Mesendoderm (in vitro differentiated cells): ENCODE data around the gene HEMK1.

Experiments
- DNase-seq: peaks from one replicate; pipeline ENCODE4 v3.0.0; 2013
- H2AK5ac ChIP-seq: 2 replicates; pipeline ENCODE4 v1.6.1; 2013; ENCODE audit warnings: low read length, inconsistent platforms
- H2BK120ac ChIP-seq: 2 replicates; pipeline ENCODE4 v1.6.1; 2013; ENCODE audit warnings: low read depth, mild to moderate bottlenecking, low read length, moderate library complexity, mixed read lengths
- H2BK15ac ChIP-seq: replicated peaks from 2 replicates; pipeline ENCODE4 v1.6.1; 2013; ENCODE audit warnings: low read depth, mild to moderate bottlenecking, moderate library complexity
- H2BK5ac ChIP-seq: 2 replicates; pipeline ENCODE4 v1.6.1; 2013; ENCODE audit warnings: low read length, inconsistent platforms
- H3K18ac ChIP-seq: 2 replicates; pipeline ENCODE4 v1.6.1; 2013; ENCODE audit warnings: mild to moderate bottlenecking, low read length, mixed read lengths
- H3K23ac ChIP-seq: one replicate; pipeline ENCODE4 v1.6.1; 2013; ENCODE audit warnings: low read length
- H3K27ac ChIP-seq: 2 replicates; pipeline ENCODE4 v1.5.1; 2013; ENCODE audit warnings: low read depth, mild to moderate bottlenecking, inconsistent platforms, low read length, moderate library complexity
- H3K27me3 ChIP-seq: 2 replicates; pipeline ENCODE4 v1.6.1; 2013; ENCODE audit warnings: low read length, control low read depth, mild to moderate bottlenecking, inconsistent platforms; ENCODE audit not compliant: insufficient read depth, poor library complexity
- H3K36me3 ChIP-seq: 2 replicates; pipeline ENCODE4 v1.6.1; 2013; ENCODE audit warnings: low read length, inconsistent platforms; ENCODE audit not compliant: control insufficient read depth, insufficient read depth
- H3K4ac ChIP-seq: one replicate; pipeline ENCODE4 v1.6.1; 2013; ENCODE audit warnings: low read depth, mild to moderate bottlenecking, low read length, moderate library complexity
- H3K4me1 ChIP-seq: 2 replicates; pipeline ENCODE4 v1.6.1; 2013; ENCODE audit warnings: low read depth, low read length, inconsistent platforms; ENCODE audit not compliant: control insufficient read depth
- H3K4me2 ChIP-seq: 2 replicates; pipeline ENCODE4 v1.6.1; 2013; ENCODE audit warnings: low read length
- H3K4me3 ChIP-seq: 2 replicates; pipeline ENCODE4 v1.5.1; 2013; ENCODE audit warnings: mild to moderate bottlenecking, low read length
- H3K56ac ChIP-seq: one replicate; pipeline ENCODE4 v1.6.1; 2013; ENCODE audit warnings: low read length
- H3K79me1 ChIP-seq: 2 replicates; pipeline ENCODE4 v1.6.1; 2013; ENCODE audit warnings: low read length, inconsistent platforms
- H3K79me2 ChIP-seq: 2 replicates; pipeline ENCODE4 v1.6.1; 2013; ENCODE audit warnings: mild to moderate bottlenecking, low read length; ENCODE audit not compliant: control insufficient read depth, insufficient read depth
- H3K9ac ChIP-seq: 2 replicates; pipeline ENCODE4 v1.6.1; 2013; ENCODE audit warnings: low read length, inconsistent platforms
- H4K5ac ChIP-seq: one replicate; pipeline ENCODE4 v1.6.1; 2013; ENCODE audit warnings: low read length
- H4K8ac ChIP-seq: one replicate; pipeline ENCODE4 v1.6.1; 2013; ENCODE audit warnings: low read depth, mild to moderate bottlenecking, control low read depth, low read length, moderate library complexity
- WGBS: extraction: QIAGEN DNeasy Blood & Tissue Kit; methylation state at CpG from one replicate; pipeline ENCODE4 v1.1.7; 2013; ENCODE audit warnings: low lambda C conversion rate, missing lambda C conversion rate; ENCODE audit not compliant: insufficient coverage; ENCODE audit errors: extremely low coverage; 5-methylcytosine and 5-hydroxymethylcytosine counted together

HEMK1 gene

DNA sequence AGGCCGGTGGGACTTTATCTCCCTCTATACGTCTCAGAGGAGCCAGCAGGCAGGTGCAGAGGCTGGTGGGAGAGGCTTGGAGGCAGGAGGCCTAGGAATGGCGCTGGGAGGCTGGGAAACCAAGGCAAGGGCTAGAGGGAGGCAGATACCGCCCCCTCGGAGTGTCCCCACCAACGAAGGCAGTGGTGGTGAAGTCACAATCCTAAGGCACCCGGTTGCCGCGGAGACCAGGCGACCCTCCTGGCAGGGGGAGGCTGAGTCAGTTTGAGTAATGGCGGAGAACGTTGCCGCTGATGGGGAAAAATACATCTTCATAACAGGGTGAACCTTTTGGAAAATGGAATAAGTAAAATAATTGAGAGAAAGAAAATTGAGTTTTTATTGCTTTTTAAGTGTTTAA lies 36.0 kb upstream of the HEMK1 start:
- no peak overlapping the region for H3K23ac ChIP-seq
- H3K4ac ChIP-seq, result no peak overlapping the region
- H3K56ac ChIP-seq, result peak overlapping the region; percentile 53
- DNase-seq, result no peak
- no peak overlapping the region for H3K27ac ChIP-seq
- no peaks in the 10 kb centered on the region for H3K27me3 ChIP-seq
- no peak overlapping the region for H2BK120ac ChIP-seq
- no peak overlapping the region for H3K4me3 ChIP-seq
- H3K79me2 ChIP-seq, result no peaks in the 10 kb centered on the region
- WGBS, result no CpG with 5 or more reads among the region's 13 CpGs
- H2BK5ac ChIP-seq, result no peak overlapping the region
- H4K5ac ChIP-seq, result no peak overlapping the region
- no peak overlapping the region for H3K18ac ChIP-seq
- no peak overlapping the region for H2BK15ac ChIP-seq
- H3K79me1 ChIP-seq, result no peaks in the 10 kb centered on the region
- H3K36me3 ChIP-seq, result no peaks in the 10 kb centered on the region
- H2AK5ac ChIP-seq, result no peak overlapping the region
- no peak overlapping the region for H3K9ac ChIP-seq
- H3K4me1 ChIP-seq, result no peaks in the 10 kb centered on the region
- no peak overlapping the region for H4K8ac ChIP-seq
- no peak overlapping the region for H3K4me2 ChIP-seq

DNA sequence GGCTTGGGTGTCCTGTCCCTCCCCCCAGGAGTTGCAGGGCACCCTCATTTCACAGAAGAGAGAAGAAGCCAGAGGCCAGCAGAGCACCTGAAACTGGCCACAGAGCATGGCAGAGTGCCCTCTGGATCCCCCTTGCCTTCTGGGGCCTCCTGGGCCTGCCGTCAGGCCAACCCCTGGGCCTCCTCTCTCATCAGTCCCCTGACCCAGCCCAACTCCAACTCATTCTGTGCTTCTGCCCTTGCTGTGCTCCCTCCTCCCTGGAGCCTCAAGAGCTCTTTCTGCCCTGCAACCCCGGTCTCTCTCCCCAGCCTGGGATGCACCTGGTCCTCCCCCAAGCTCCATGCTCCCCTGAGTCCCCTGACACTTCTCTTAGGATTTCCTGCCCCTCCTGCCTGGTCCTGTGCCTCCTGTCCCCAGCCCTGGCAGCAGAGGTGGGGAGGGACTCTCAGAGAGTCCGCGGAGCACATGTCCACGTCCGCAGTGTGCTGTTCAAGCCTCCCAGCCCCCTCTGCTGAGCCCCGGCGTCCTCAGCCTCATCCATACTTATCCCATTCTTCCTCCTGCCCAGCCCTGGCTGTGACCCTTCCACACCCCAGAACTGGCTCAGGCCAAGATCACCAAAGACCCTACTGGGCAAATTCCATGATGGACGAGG lies 35.4 kb upstream of the HEMK1 start:
- no peaks in the 10 kb centered on the region for H3K36me3 ChIP-seq
- no CpG with 5 or more reads among the region's 9 CpGs for WGBS
- no peak overlapping the region for H2BK15ac ChIP-seq
- no peak overlapping the region for H3K4me3 ChIP-seq
- peaks cover 1% of the 10 kb centered on the region for H3K4me1 ChIP-seq
- no peak overlapping the region for H2AK5ac ChIP-seq
- no peak overlapping the region for H2BK120ac ChIP-seq
- H3K79me1 ChIP-seq, result no peaks in the 10 kb centered on the region
- no peak overlapping the region for H3K9ac ChIP-seq
- no peak overlapping the region for H3K23ac ChIP-seq
- H3K79me2 ChIP-seq, result no peaks in the 10 kb centered on the region
- no peak overlapping the region for H3K18ac ChIP-seq
- peak overlapping the region; percentile 22 for H3K56ac ChIP-seq
- no peak overlapping the region for H3K4me2 ChIP-seq
- no peak overlapping the region for H3K4ac ChIP-seq
- H3K27ac ChIP-seq, result no peak overlapping the region
- H3K27me3 ChIP-seq, result no peaks in the 10 kb centered on the region
- no peak overlapping the region for H2BK5ac ChIP-seq
- no peak overlapping the region for H4K8ac ChIP-seq
- no peak overlapping the region for H4K5ac ChIP-seq
- no peak for DNase-seq

DNA sequence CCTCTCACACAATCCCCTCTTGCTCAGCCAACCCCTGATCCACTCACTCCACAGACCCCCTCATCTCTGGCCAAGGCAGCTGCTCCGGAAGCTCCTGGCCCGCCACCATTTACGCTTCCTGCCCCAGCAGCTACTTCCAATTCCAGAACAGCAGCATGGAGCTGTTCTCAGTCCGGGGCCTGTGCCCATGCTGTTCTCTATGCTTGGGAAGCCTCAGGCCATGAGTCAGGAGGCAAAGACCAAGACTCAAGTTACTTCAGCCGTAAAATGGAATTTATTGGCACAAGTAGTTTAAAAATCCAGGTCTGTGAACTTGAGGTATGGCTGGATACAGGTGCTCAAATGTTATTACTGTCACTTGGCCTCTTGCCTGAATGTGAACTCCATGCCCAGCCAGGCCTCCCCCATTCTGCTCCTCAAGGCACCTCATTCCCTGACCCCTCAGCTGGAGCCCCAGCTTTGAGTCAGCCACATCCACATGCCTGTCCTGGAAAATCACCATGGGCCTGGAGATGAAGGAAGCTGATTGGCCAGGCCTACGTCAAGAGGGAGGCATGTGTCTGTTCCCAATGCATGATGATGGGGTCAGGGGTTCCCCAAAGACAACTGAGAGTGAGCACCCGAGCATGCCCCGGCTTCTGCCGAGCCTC lies 34.5 kb upstream of the HEMK1 start:
- WGBS, result no CpG with 5 or more reads among the region's 9 CpGs
- DNase-seq, result no peak
- H3K4me2 ChIP-seq, result no peak overlapping the region

GRCh38 chr3:50536471-50537180 lies 32.7 kb upstream of the HEMK1 start:
- H2BK5ac ChIP-seq, result no peak overlapping the region
- peak overlapping the region; percentile 77 for H3K56ac ChIP-seq
- H3K18ac ChIP-seq, result no peak overlapping the region
- H2AK5ac ChIP-seq, result peak overlapping the region; percentile 38
- H3K27me3 ChIP-seq, result no peaks in the 10 kb centered on the region
- no peak overlapping the region for H3K4me3 ChIP-seq
- no peaks in the 10 kb centered on the region for H3K79me2 ChIP-seq
- H3K23ac ChIP-seq, result no peak overlapping the region
- no peak overlapping the region for H4K5ac ChIP-seq
- no peak overlapping the region for H2BK15ac ChIP-seq
- no peak overlapping the region for H3K4ac ChIP-seq
- H3K79me1 ChIP-seq, result no peaks in the 10 kb centered on the region
- H3K9ac ChIP-seq, result no peak overlapping the region
- H3K27ac ChIP-seq, result no peak overlapping the region
- WGBS, result no CpG with 5 or more reads among the region's 5 CpGs
- DNase-seq, result no peak
- no peak overlapping the region for H3K4me2 ChIP-seq
- no peak overlapping the region for H2BK120ac ChIP-seq
- H3K36me3 ChIP-seq, result no peaks in the 10 kb centered on the region
- no peak overlapping the region for H4K8ac ChIP-seq
- peaks cover 11% of the 10 kb centered on the region for H3K4me1 ChIP-seq

More for the DNA sequence above, 34.5 kb upstream of the HEMK1 start:
- Histone ChIP-seq H3K9ac (no peak overlapping the region), H3K79me1 (no peaks in the 10 kb centered on the region), H3K79me2 (no peaks in the 10 kb centered on the region), H3K23ac (no peak overlapping the region), H2BK5ac (no peak overlapping the region), H3K4ac (no peak overlapping the region), H3K56ac (peak overlapping the region; percentile 22), H3K18ac (no peak overlapping the region), H3K27ac (no peak overlapping the region), H4K5ac (no peak overlapping the region), H2BK120ac (no peak overlapping the region), H2AK5ac (no peak overlapping the region), H4K8ac (no peak overlapping the region), H3K36me3 (no peaks in the 10 kb centered on the region), H3K4me1 (peaks cover 8% of the 10 kb centered on the region), H3K27me3 (no peaks in the 10 kb centered on the region), H3K4me3 (no peak overlapping the region), H2BK15ac (no peak overlapping the region)

DNA sequence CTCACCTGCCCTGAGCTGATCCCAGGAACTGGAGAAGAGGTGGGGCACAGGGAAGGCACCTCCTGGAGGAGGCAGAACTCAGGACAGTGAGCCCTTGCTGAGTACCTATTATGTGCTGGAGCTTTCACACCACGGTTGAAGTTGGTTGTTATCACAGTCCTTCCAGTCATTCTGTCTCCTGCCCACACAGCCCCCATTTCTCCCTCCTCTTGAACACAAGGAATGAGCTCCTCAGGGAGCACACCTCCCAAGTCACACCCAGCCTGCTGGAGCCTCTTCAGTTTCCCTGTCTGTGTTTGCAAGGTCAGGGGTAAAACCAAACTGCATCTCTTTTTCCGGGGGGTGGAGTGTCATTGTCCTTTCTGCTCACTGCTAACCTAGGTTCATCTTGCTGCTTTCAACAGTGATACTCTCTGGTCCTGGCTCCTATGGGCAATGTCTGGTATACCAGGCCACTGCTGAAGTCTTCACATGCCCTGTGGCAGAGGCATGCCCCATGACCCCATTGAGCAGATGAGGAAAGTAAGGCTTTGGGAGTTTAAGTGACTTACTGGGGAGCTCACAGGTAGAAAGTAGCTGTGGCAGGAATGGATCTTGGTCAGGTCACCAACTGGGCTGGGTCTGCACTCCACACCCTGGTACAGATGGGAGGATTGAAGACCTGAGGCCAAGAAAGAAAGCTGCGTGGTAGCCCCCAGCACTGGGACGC lies 31.7 kb upstream of the HEMK1 start:
- Histone ChIP-seq H3K79me1 (no peaks in the 10 kb centered on the region), H3K4me2 (no peak overlapping the region), H2AK5ac (no peak overlapping the region), H3K79me2 (no peaks in the 10 kb centered on the region), H3K4me3 (no peak overlapping the region), H2BK15ac (no peak overlapping the region), H3K36me3 (no peaks in the 10 kb centered on the region), H3K27me3 (no peaks in the 10 kb centered on the region), H3K18ac (no peak overlapping the region), H3K23ac (no peak overlapping the region), H3K4ac (no peak overlapping the region), H4K5ac (no peak overlapping the region), H2BK120ac (no peak overlapping the region), H4K8ac (no peak overlapping the region), H3K56ac (peak overlapping the region; percentile 54), H3K9ac (no peak overlapping the region), H2BK5ac (peak overlapping the region; percentile 38), H3K27ac (no peak overlapping the region), H3K4me1 (peaks cover 11% of the 10 kb centered on the region)
- no peak for DNase-seq
- WGBS, result no CpG with 5 or more reads among the region's 4 CpGs
